NB4 (cell line): ENCODE measurements around the gene NSUN7.
A peak's percentile ranks its signal among the peaks of the same experiment; 100 is the strongest.

Experiments
- POLR2A ChIP-seq: IDR thresholded peaks from 2 replicates; pipeline ENCODE4 v1.6.1; 2011; ENCODE audit warnings: mild to moderate bottlenecking; ENCODE audit not compliant: insufficient read length; ENCODE audit errors: extremely low read depth
- TF ChIP-seq, protein P1 (sequence below): IDR thresholded peaks from one replicate; pipeline ENCODE4 v1.5.1; 2012; ENCODE audit warnings: low read depth, low read length
- TF ChIP-seq, protein P2 (sequence below): IDR thresholded peaks from 2 replicates; pipeline ENCODE4 v1.6.1; 2011; ENCODE audit warnings: low read depth, low read length

DNA sequence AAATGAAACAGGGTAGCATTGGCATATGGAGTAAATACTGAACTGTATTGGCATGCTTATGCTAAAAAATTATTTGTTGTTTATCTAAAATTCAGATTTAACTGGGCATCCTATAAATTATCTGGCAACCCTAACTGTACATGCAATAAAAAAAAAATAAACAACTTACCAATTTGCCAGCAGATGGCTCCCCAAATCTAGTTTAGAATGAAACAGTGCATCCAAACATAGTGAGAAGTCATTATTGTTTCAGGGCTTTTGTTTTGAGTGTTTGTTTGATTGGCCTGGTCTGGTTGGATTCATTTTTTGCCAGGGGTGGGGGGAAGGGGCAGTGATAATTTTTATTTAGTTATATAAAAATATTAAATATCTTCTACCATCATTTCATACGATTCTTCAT, 12.8 kb upstream of the NSUN7 start:
- TF ChIP-seq, protein P1, sequence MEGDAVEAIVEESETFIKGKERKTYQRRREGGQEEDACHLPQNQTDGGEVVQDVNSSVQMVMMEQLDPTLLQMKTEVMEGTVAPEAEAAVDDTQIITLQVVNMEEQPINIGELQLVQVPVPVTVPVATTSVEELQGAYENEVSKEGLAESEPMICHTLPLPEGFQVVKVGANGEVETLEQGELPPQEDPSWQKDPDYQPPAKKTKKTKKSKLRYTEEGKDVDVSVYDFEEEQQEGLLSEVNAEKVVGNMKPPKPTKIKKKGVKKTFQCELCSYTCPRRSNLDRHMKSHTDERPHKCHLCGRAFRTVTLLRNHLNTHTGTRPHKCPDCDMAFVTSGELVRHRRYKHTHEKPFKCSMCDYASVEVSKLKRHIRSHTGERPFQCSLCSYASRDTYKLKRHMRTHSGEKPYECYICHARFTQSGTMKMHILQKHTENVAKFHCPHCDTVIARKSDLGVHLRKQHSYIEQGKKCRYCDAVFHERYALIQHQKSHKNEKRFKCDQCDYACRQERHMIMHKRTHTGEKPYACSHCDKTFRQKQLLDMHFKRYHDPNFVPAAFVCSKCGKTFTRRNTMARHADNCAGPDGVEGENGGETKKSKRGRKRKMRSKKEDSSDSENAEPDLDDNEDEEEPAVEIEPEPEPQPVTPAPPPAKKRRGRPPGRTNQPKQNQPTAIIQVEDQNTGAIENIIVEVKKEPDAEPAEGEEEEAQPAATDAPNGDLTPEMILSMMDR: peak; percentile 18
- TF ChIP-seq POLR2A: no peak
- TF ChIP-seq, protein P2, sequence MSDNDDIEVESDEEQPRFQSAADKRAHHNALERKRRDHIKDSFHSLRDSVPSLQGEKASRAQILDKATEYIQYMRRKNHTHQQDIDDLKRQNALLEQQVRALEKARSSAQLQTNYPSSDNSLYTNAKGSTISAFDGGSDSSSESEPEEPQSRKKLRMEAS: no peak
